GM12878 (cell line): ENCODE results near the gene CYTH2. TPM values are rescaled to one million over a fixed set of nuclear protein-coding genes. Genes with fewer than 3 reads are reported as not detected.

Experiments used
- ATAC-seq: fragments of 200-7000 bp; cut with Tn5 transposase; 3 replicates; pipeline ENCODE4 v1.9.1; 2020; ENCODE audit warnings: mild to moderate bottlenecking, moderate library complexity
- BruUV-seq: library from RNA; stranded (reverse); fragments of 400-500 nt; replicated peaks from 2 replicates; lab custom pipeline; 2021; lab: Mats Ljungman, UMichigan
- CTCF ChIA-PET: fragments of 300-600 bp; sonication (Branson Sonifier 250); formaldehyde crosslinking; extraction: SDS; loops from one replicate; lab custom pipeline; 2021; ENCODE audit warnings: inconsistent platforms; lab: Yijun Ruan, JAX
- POLR2A ChIA-PET: fragments of 350-600 bp; formaldehyde crosslinking; extraction: SDS; loops from one replicate; lab custom pipeline; 2021; ENCODE audit warnings: inconsistent platforms; lab: Charles Lee
- RAD21 ChIA-PET: fragments of 300-600 bp; sonication (Branson Sonifier 250); formaldehyde crosslinking; loops from one replicate; lab custom pipeline; 2023; ENCODE audit warnings: antibody characterized with exemption; ENCODE audit not compliant: unreplicated experiment; lab: Charles Lee
- SMC1A ChIA-PET: fragments of 300-600 bp; sonication (Branson Sonifier 250); formaldehyde crosslinking; loops from one replicate; lab custom pipeline; 2023; ENCODE audit not compliant: unreplicated experiment, uncharacterized antibody; lab: Charles Lee
- DNase-seq: peaks from one replicate; pipeline ENCODE4 v3.0.0-alpha.2; 2011; ENCODE audit warnings: low read depth, low spot score
- FAIRE-seq: peaks from 3 replicates; lab custom pipeline; 2011; peaks lifted over from hg19 to GRCh38; lab: Jason Lieb, UNC
- H2AFZ ChIP-seq: 2 replicates; pipeline ENCODE4 v1.6.0; 2011; ENCODE audit warnings: low read depth, low read length, control low read depth; ENCODE audit not compliant: control insufficient read depth
- H3K27ac ChIP-seq: 2 replicates; pipeline ENCODE4 v1.5.1; 2011; ENCODE audit warnings: control low read depth; ENCODE audit not compliant: control insufficient read depth, insufficient read depth
- H3K27me3 ChIP-seq, 2 experiments: replicated peaks in 1 of 2; 2 replicates each; pipeline versions ENCODE4 v1.6.0 to v1.6.1; 2011; ENCODE audit warnings: low read length in 1 of 2; ENCODE audit not compliant: control insufficient read depth in 2 of 2, insufficient read depth in 2 of 2
- H3K36me3 ChIP-seq, 2 experiments: 2 replicates each; pipeline ENCODE4 v1.5.1; 2011; ENCODE audit warnings: low read length in 1 of 2; ENCODE audit not compliant: control insufficient read depth in 2 of 2, insufficient read depth in 2 of 2
- H3K4me1 ChIP-seq: 2 replicates; pipeline ENCODE4 v1.6.1; 2011; ENCODE audit warnings: mild to moderate bottlenecking, low read length, moderate library complexity, mixed read lengths; ENCODE audit not compliant: control insufficient read depth, insufficient read depth
- H3K4me2 ChIP-seq: 2 replicates; pipeline ENCODE4 v1.6.0; 2011; ENCODE audit warnings: control low read depth; ENCODE audit not compliant: control insufficient read depth, insufficient read depth
- H3K4me3 ChIP-seq: fragments of 200-600 bp; sonication (generic); 2 replicates; pipeline ENCODE4 v1.5.1; 2016
- H3K79me2 ChIP-seq: 2 replicates; pipeline ENCODE4 v1.6.0; 2011; ENCODE audit warnings: low read length; ENCODE audit not compliant: control insufficient read depth, insufficient read depth
- H3K9ac ChIP-seq: 2 replicates; pipeline ENCODE4 v1.8.0; 2011; ENCODE audit warnings: low read length, control low read depth, mixed read lengths; ENCODE audit not compliant: control insufficient read depth, insufficient read depth
- H3K9me3 ChIP-seq: replicated peaks from 3 replicates; pipeline ENCODE4 v1.5.1; 2011; ENCODE audit warnings: mild to moderate bottlenecking, low read length; ENCODE audit not compliant: control insufficient read depth, insufficient read depth
- H4K20me1 ChIP-seq: 2 replicates; pipeline ENCODE4 v1.6.0; 2011; ENCODE audit not compliant: control insufficient read depth, insufficient read depth
- E2F8 ChIP-seq: fragments of 450-650 bp; IDR thresholded peaks from 2 replicates; pipeline ENCODE4 v1.6.1; 2018; ENCODE audit warnings: mild to moderate bottlenecking, low read depth, moderate library complexity; ENCODE audit not compliant: partially characterized antibody
- IKZF1 ChIP-seq: fragments of 450-650 bp; conservative IDR thresholded peaks from 2 replicates; pipeline ENCODE4 v1.6.1; 2017; ENCODE audit warnings: antibody characterized with exemption, mild to moderate bottlenecking
- SUZ12 ChIP-seq: fragments of 200-600 bp; sonication (generic); IDR thresholded peaks from one replicate; pipeline ENCODE4 v1.6.1; 2018; ENCODE audit warnings: antibody characterized with exemption, mild to moderate bottlenecking; ENCODE audit not compliant: unreplicated experiment
- ZBTB4 ChIP-seq: fragments of 450-650 bp; formaldehyde crosslinking; IDR thresholded peaks from 2 replicates; pipeline ENCODE4 v1.4.0; 2022; ENCODE audit warnings: mild to moderate bottlenecking, moderate library complexity
- whole genome bisulfite sequencing: methylation state at CpG from one replicate; pipeline ENCODE4 v1.1.6; 2016; ENCODE audit warnings: low lambda C conversion rate; ENCODE audit not compliant: insufficient replicate concordance, insufficient coverage; ENCODE audit errors: missing lambda C conversion rate; 5-methylcytosine and 5-hydroxymethylcytosine counted together
- in situ Hi-C: fragments of 300-500 bp; cut with MboI; formaldehyde crosslinking; loops from 9 replicates; pipeline ENCODE4 v1.14.3; 2018; ENCODE audit warnings: mixed read lengths
- intact Hi-C: fragments of 100-400 bp; cut with micrococcal nuclease; formaldehyde crosslinking; loops from one replicate; pipeline ENCODE4 v1.14.2; 2022; ENCODE audit not compliant: unreplicated experiment
- polyA plus RNA-seq, 11 experiments: library from polyadenylated mRNA; depleted of rRNA in 4 of 11; unstranded in 6 of 11; stranded (reverse) in 5 of 11; fragments of >200 nt; fragmentation: Nextera tagmentation in 4 of 11; fragmentation: Illumina TruSeq in 1 of 11; extraction: Ambion mirVana in 4 of 11; extraction: Trizol in 1 of 11; gene quantifications; 1 replicate in 1 of 11; 2 replicates in 10 of 11; pipeline versions ENCODE4 v1.2.1 to v1.2.3, GENCODE V29; 2011 to 2016; ENCODE audit warnings: inconsistent platforms in 2 of 11, missing spikeins in 2 of 11, low read depth in 1 of 11
- total RNA-seq, 4 experiments: library from RNA; depleted of rRNA in 3 of 4; stranded (reverse); fragments of >200 nt in 3 of 4; fragmentation: Illumina TruSeq in 1 of 4; extraction: Trizol in 1 of 4; gene quantifications; 2 replicates each; pipeline versions ENCODE4 v1.2.1 to v1.2.3, GENCODE V29; 2013 to 2021

Gene CYTH2
- total and polyA plus RNA-seq, 10 of the 15 experiments (the other 5 are each of a cell fraction or from before 2014, with no cell fraction given): 1.3 to 31.9 (median 22.2) TPM

GRCh38 chr19:48443256-48443655 is 25.9 kb upstream of the CYTH2 start:
- no TSS peak for BruUV-seq
- Histone ChIP-seq H3K9me3 (no peaks in the 10 kb centered on the region), H3K36me3 (0 out of 4 replicates have a peak, but pooled peaks cover 0 to under 1% of the 10 kb centered on the region in 2 experiments), H3K79me2 (peaks cover 15% of the 10 kb centered on the region), H4K20me1 (no peaks in the 10 kb centered on the region), H3K27ac (no peak overlapping the region), H3K4me2 (no peak overlapping the region), H3K4me1 (peaks cover 25% of the 10 kb centered on the region), H3K27me3 (peaks cover 0 to 1% of the 10 kb centered on the region in 2 experiments; a peak in 1 of 4 replicates), H3K9ac (no peak overlapping the region), H2AFZ (no peak overlapping the region), H3K4me3 (no peak overlapping the region)
- intact Hi-C loops: no loop called here
- FAIRE-seq (no peak), ATAC-seq (no peak), DNase-seq (no peak)
- RAD21 ChIA-PET: no interaction called here
- SMC1A ChIA-PET: no interaction called here
- in situ Hi-C loops: no loop called here
- WGBS: 73% methylated on average over 22 of the region's 60 CpGs
- CTCF ChIA-PET: no interaction called here
- POLR2A ChIA-PET: interaction anchor here (1.0 kb wide), 1 partner anchor 24 kb away, joined by 3 read pairs; no protein-coding TSS in a partner anchor
- TF ChIP-seq ZBTB4 (CRISPR knock-in tag): no peak
- 0 out of 2 replicates have a peak, but pooled peaks have one; percentile 11 for TF ChIP-seq IKZF1

GRCh38 chr19:48443731-48444128 is 25.4 kb upstream of the CYTH2 start:
- no peak overlapping the region for H3K9ac ChIP-seq
- in situ Hi-C loops: no loop called here
- 16% methylated on average over 35 of the region's 45 CpGs for WGBS

More at GRCh38 chr19:48443731-48444128, 25.4 kb upstream of the CYTH2 start:
- H2AFZ ChIP-seq: no peak overlapping the region
- no TSS peak for BruUV-seq
- intact Hi-C loops: no loop called here
- H3K79me2 ChIP-seq: peaks cover 17% of the 10 kb centered on the region
- H3K9me3 ChIP-seq: no peaks in the 10 kb centered on the region
- RAD21 ChIA-PET: no interaction called here
- CTCF ChIA-PET: interaction anchor here (3.3 kb wide), 1 partner anchor 53 kb away, joined by 18 read pairs; the partner anchor contains the start of gene KDELR1
- no peak overlapping the region for H3K27ac ChIP-seq
- peak overlapping the region; percentile 88 for H3K4me2 ChIP-seq
- H3K4me1 ChIP-seq: peaks cover 25% of the 10 kb centered on the region
- FAIRE-seq (no peak), ATAC-seq (no peak), DNase-seq (no peak)
- H4K20me1 ChIP-seq: no peaks in the 10 kb centered on the region
- POLR2A ChIA-PET: interaction anchor here (0.5 to 1.0 kb wide), 3 partner anchors 15 to 89 kb away, joined by 3 to 9 read pairs (median 3); no protein-coding TSS in a partner anchor
- H3K4me3 ChIP-seq: no peak overlapping the region; the same call in 1 of the 2 replicates
- TF ChIP-seq E2F8 (no peak), SUZ12 (peak; percentile 92)
- SMC1A ChIA-PET: no interaction called here
- H3K27me3 ChIP-seq: peaks cover 0 to 1% of the 10 kb centered on the region in 2 experiments; a peak in 1 of 4 replicates
- peaks cover 0 to 5% of the 10 kb centered on the region in 2 experiments; a peak in 3 of 4 replicates for H3K36me3 ChIP-seq
